Astrocyte (in vitro differentiated cells and primary cell): ENCODE results near the gene ZBTB18.

Experiments used
- CTCF ChIP-seq: IDR thresholded peaks from 2 replicates; pipeline ENCODE4 v1.5.1; 2011; ENCODE audit warnings: low read depth, mild to moderate bottlenecking, inconsistent platforms, low read length, moderate library complexity; ENCODE audit not compliant: insufficient read depth
- EZH2 ChIP-seq: IDR thresholded peaks from 2 replicates; pipeline ENCODE4 v1.6.1; 2012; ENCODE audit warnings: mild to moderate bottlenecking, low read length, inconsistent platforms; ENCODE audit not compliant: insufficient read depth

GRCh38 chr1:244062156-244062725, 11.2 kb downstream of the ZBTB18 start:
- TF ChIP-seq CTCF, result no peak
- no peak for TF ChIP-seq EZH2
